Neural cell (in vitro differentiated cells): ENCODE measurements around the gene NDUFS5.

Source experiments
- EZH2 ChIP-seq: fragments of 200-600, 300-800 bp; shearing (Covaris generic), sonication (generic); IDR thresholded peaks from 2 replicates; pipeline ENCODE4 v1.6.1; 2014; ENCODE audit warnings: antibody characterized with exemption, low read length, borderline replicate concordance, mild to moderate bottlenecking; ENCODE audit not compliant: insufficient read depth, poor library complexity, severe bottlenecking
- MXI1 ChIP-seq: fragments of 450-650 bp; conservative IDR thresholded peaks from 2 replicates; pipeline ENCODE4 v1.6.1; 2014; ENCODE audit warnings: antibody characterized with exemption, mild to moderate bottlenecking; ENCODE audit not compliant: poor library complexity, severe bottlenecking
- RAD21 ChIP-seq: fragments of 450-650 bp; conservative IDR thresholded peaks from 2 replicates; pipeline ENCODE4 v1.6.1; 2014; ENCODE audit warnings: antibody characterized with exemption, mild to moderate bottlenecking, moderate library complexity
- SMC3 ChIP-seq: fragments of 450-650 bp; conservative IDR thresholded peaks from 2 replicates; pipeline ENCODE4 v1.6.1; 2014; ENCODE audit warnings: antibody characterized with exemption, mild to moderate bottlenecking, moderate library complexity; ENCODE audit not compliant: poor library complexity
- TAF1 ChIP-seq: IDR thresholded peaks from 2 replicates; pipeline ENCODE4 v1.6.1; 2012; ENCODE audit warnings: low read depth
- TF ChIP-seq, protein P1 (sequence below): fragments of 450-650 bp; IDR thresholded peaks from 2 replicates; pipeline ENCODE4 v1.5.1; 2014; ENCODE audit warnings: antibody characterized with exemption, mild to moderate bottlenecking, moderate library complexity; ENCODE audit not compliant: poor library complexity, severe bottlenecking

DNA sequence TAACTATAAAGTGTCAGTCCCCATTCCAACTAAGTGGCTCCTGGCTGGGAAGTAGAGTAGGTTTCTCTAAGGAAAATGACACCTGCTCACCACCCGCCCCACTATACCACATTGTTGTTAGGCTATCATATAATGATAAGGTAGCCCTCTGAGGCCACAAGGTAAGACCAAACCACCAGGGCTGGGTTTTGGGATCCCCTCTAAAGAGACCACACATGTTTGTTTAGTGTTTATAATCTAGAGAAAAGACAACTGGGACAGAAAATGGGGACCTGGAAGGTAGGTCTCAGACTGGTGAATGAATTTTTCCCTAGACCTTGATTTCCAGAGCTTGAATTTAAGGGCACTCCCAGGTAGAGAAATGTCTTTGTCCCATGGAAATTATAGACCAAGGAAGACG is 19.9 kb upstream of the NDUFS5 start:
- TF ChIP-seq SMC3 = no peak
- TF ChIP-seq, protein P1, sequence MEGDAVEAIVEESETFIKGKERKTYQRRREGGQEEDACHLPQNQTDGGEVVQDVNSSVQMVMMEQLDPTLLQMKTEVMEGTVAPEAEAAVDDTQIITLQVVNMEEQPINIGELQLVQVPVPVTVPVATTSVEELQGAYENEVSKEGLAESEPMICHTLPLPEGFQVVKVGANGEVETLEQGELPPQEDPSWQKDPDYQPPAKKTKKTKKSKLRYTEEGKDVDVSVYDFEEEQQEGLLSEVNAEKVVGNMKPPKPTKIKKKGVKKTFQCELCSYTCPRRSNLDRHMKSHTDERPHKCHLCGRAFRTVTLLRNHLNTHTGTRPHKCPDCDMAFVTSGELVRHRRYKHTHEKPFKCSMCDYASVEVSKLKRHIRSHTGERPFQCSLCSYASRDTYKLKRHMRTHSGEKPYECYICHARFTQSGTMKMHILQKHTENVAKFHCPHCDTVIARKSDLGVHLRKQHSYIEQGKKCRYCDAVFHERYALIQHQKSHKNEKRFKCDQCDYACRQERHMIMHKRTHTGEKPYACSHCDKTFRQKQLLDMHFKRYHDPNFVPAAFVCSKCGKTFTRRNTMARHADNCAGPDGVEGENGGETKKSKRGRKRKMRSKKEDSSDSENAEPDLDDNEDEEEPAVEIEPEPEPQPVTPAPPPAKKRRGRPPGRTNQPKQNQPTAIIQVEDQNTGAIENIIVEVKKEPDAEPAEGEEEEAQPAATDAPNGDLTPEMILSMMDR = no peak
- no peak for TF ChIP-seq TAF1
- no peak for TF ChIP-seq RAD21
- no peak for TF ChIP-seq MXI1
- no peak for TF ChIP-seq EZH2
